GM12878 (cell line): ENCODE measurements around the gene SKIC8. TPM values are rescaled to one million over a fixed set of nuclear protein-coding genes. Genes with fewer than 3 reads are reported as not detected.

Experiments
- ATAC-seq: fragments of 200-7000 bp; cut with Tn5 transposase; 3 replicates; pipeline ENCODE4 v1.9.1; 2020; ENCODE audit warnings: mild to moderate bottlenecking, moderate library complexity
- BruUV-seq: library from RNA; stranded (reverse); fragments of 400-500 nt; replicated peaks from 2 replicates; lab custom pipeline; 2021; lab: Mats Ljungman, UMichigan
- CTCF ChIA-PET: fragments of 300-600 bp; sonication (Branson Sonifier 250); formaldehyde crosslinking; extraction: SDS; loops from one replicate; lab custom pipeline; 2021; ENCODE audit warnings: inconsistent platforms; lab: Yijun Ruan, JAX
- POLR2A ChIA-PET: fragments of 350-600 bp; formaldehyde crosslinking; extraction: SDS; loops from one replicate; lab custom pipeline; 2021; ENCODE audit warnings: inconsistent platforms; lab: Charles Lee
- RAD21 ChIA-PET: fragments of 300-600 bp; sonication (Branson Sonifier 250); formaldehyde crosslinking; loops from one replicate; lab custom pipeline; 2023; ENCODE audit warnings: antibody characterized with exemption; ENCODE audit not compliant: unreplicated experiment; lab: Charles Lee
- SMC1A ChIA-PET: fragments of 300-600 bp; sonication (Branson Sonifier 250); formaldehyde crosslinking; loops from one replicate; lab custom pipeline; 2023; ENCODE audit not compliant: unreplicated experiment, uncharacterized antibody; lab: Charles Lee
- DNase-seq: peaks from one replicate; pipeline ENCODE4 v3.0.0-alpha.2; 2011; ENCODE audit warnings: low read depth, low spot score
- FAIRE-seq: peaks from 3 replicates; lab custom pipeline; 2011; peaks lifted over from hg19 to GRCh38; lab: Jason Lieb, UNC
- H2AFZ ChIP-seq: 2 replicates; pipeline ENCODE4 v1.6.0; 2011; ENCODE audit warnings: low read depth, low read length, control low read depth; ENCODE audit not compliant: control insufficient read depth
- H3K27ac ChIP-seq: 2 replicates; pipeline ENCODE4 v1.5.1; 2011; ENCODE audit warnings: control low read depth; ENCODE audit not compliant: control insufficient read depth, insufficient read depth
- H3K27me3 ChIP-seq, 2 experiments: replicated peaks in 1 of 2; 2 replicates each; pipeline versions ENCODE4 v1.6.0 to v1.6.1; 2011; ENCODE audit warnings: low read length in 1 of 2; ENCODE audit not compliant: control insufficient read depth in 2 of 2, insufficient read depth in 2 of 2
- H3K36me3 ChIP-seq, 2 experiments: 2 replicates each; pipeline ENCODE4 v1.5.1; 2011; ENCODE audit warnings: low read length in 1 of 2; ENCODE audit not compliant: control insufficient read depth in 2 of 2, insufficient read depth in 2 of 2
- H3K4me1 ChIP-seq: 2 replicates; pipeline ENCODE4 v1.6.1; 2011; ENCODE audit warnings: mild to moderate bottlenecking, low read length, moderate library complexity, mixed read lengths; ENCODE audit not compliant: control insufficient read depth, insufficient read depth
- H3K4me2 ChIP-seq: 2 replicates; pipeline ENCODE4 v1.6.0; 2011; ENCODE audit warnings: control low read depth; ENCODE audit not compliant: control insufficient read depth, insufficient read depth
- H3K4me3 ChIP-seq: fragments of 200-600 bp; sonication (generic); 2 replicates; pipeline ENCODE4 v1.5.1; 2016
- H3K79me2 ChIP-seq: 2 replicates; pipeline ENCODE4 v1.6.0; 2011; ENCODE audit warnings: low read length; ENCODE audit not compliant: control insufficient read depth, insufficient read depth
- H3K9ac ChIP-seq: 2 replicates; pipeline ENCODE4 v1.8.0; 2011; ENCODE audit warnings: low read length, control low read depth, mixed read lengths; ENCODE audit not compliant: control insufficient read depth, insufficient read depth
- H3K9me3 ChIP-seq: replicated peaks from 3 replicates; pipeline ENCODE4 v1.5.1; 2011; ENCODE audit warnings: mild to moderate bottlenecking, low read length; ENCODE audit not compliant: control insufficient read depth, insufficient read depth
- H4K20me1 ChIP-seq: 2 replicates; pipeline ENCODE4 v1.6.0; 2011; ENCODE audit not compliant: control insufficient read depth, insufficient read depth
- BRCA1 ChIP-seq: IDR thresholded peaks from 2 replicates; pipeline ENCODE4 v1.6.1; 2011; ENCODE audit warnings: low read depth, low read length, improper control_type of control experiment
- CHD1 ChIP-seq: IDR thresholded peaks from 2 replicates; pipeline ENCODE4 v1.6.1; 2012; ENCODE audit warnings: low read depth, low read length, improper control_type of control experiment
- NRF1 ChIP-seq: conservative IDR thresholded peaks from 2 replicates; pipeline ENCODE4 v1.6.1; 2011; ENCODE audit warnings: mild to moderate bottlenecking, low read depth, low read length, improper control_type of control experiment
- RELA ChIP-seq: fragments of 450-650 bp; IDR thresholded peaks from 2 replicates; pipeline ENCODE4 v1.8.0; 2014; ENCODE audit warnings: borderline replicate concordance; ENCODE audit not compliant: partially characterized antibody
- TCF7 ChIP-seq: IDR thresholded peaks from 2 replicates; pipeline ENCODE4 v1.6.1; 2014; ENCODE audit warnings: antibody characterized with exemption, borderline replicate concordance
- WGBS: methylation state at CpG from one replicate; pipeline ENCODE4 v1.1.6; 2016; ENCODE audit warnings: low lambda C conversion rate; ENCODE audit not compliant: insufficient replicate concordance, insufficient coverage; ENCODE audit errors: missing lambda C conversion rate; 5-methylcytosine and 5-hydroxymethylcytosine counted together
- in situ Hi-C: fragments of 300-500 bp; cut with MboI; formaldehyde crosslinking; loops from 9 replicates; pipeline ENCODE4 v1.14.3; 2018; ENCODE audit warnings: mixed read lengths
- intact Hi-C: fragments of 100-400 bp; cut with micrococcal nuclease; formaldehyde crosslinking; loops from one replicate; pipeline ENCODE4 v1.14.2; 2022; ENCODE audit not compliant: unreplicated experiment
- polyA plus RNA-seq, 11 experiments: library from polyadenylated mRNA; depleted of rRNA in 4 of 11; unstranded in 6 of 11; stranded (reverse) in 5 of 11; fragments of >200 nt; fragmentation: Nextera tagmentation in 4 of 11; fragmentation: Illumina TruSeq in 1 of 11; extraction: Ambion mirVana in 4 of 11; extraction: Trizol in 1 of 11; gene quantifications; 1 replicate in 1 of 11; 2 replicates in 10 of 11; pipeline versions ENCODE4 v1.2.1 to v1.2.3, GENCODE V29; 2011 to 2016; ENCODE audit warnings: inconsistent platforms in 2 of 11, missing spikeins in 2 of 11, low read depth in 1 of 11
- total RNA-seq, 4 experiments: library from RNA; depleted of rRNA in 3 of 4; stranded (reverse); fragments of >200 nt in 3 of 4; fragmentation: Illumina TruSeq in 1 of 4; extraction: Trizol in 1 of 4; gene quantifications; 2 replicates each; pipeline versions ENCODE4 v1.2.1 to v1.2.3, GENCODE V29; 2013 to 2021
- TF ChIP-seq, protein P1 (sequence below): fragments of 450-650 bp; IDR thresholded peaks from 2 replicates; pipeline ENCODE4 v1.6.1; 2017; ENCODE audit warnings: mild to moderate bottlenecking, moderate library complexity

Gene SKIC8
- total and polyA plus RNA-seq, 10 of the 15 experiments (the other 5 are each of a cell fraction or from before 2014, with no cell fraction given), result 57.0 to 288 (median 128) TPM

DNA sequence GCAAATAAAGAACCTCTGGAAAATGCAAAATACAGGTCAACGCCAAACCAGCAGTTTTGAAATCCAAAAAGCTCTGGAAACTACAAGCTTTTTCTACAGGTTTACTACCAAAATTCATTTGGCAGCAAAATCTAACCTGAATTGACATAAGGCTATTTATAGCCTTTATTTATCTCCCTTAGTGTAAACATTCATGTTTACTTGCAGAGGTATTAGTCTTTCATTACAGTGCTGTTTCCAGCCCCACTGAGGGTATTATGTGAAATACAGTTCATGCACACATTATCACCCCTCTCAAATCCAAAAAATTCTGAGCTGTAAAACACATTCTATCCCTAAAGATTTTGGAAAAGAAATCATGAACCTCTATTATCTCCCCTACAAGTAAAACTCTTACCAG, 7.2 kb downstream of the SKIC8 start:
- H3K4me1 ChIP-seq, result no peaks in the 10 kb centered on the region
- in situ Hi-C loops, result no loop called here
- no peak for ATAC-seq
- no peak overlapping the region for H3K9ac ChIP-seq
- WGBS, result 97% methylated on average over 1 of the region's 1 CpG
- no peak overlapping the region for H2AFZ ChIP-seq
- no peaks in the 10 kb centered on the region for H3K9me3 ChIP-seq
- H3K4me3 ChIP-seq, result no peak overlapping the region
- FAIRE-seq, result no peak
- TF ChIP-seq NRF1 (no peak), BRCA1 (no peak), CHD1 (no peak), RELA (no peak), TCF7 (no peak)
- TF ChIP-seq, protein P1, sequence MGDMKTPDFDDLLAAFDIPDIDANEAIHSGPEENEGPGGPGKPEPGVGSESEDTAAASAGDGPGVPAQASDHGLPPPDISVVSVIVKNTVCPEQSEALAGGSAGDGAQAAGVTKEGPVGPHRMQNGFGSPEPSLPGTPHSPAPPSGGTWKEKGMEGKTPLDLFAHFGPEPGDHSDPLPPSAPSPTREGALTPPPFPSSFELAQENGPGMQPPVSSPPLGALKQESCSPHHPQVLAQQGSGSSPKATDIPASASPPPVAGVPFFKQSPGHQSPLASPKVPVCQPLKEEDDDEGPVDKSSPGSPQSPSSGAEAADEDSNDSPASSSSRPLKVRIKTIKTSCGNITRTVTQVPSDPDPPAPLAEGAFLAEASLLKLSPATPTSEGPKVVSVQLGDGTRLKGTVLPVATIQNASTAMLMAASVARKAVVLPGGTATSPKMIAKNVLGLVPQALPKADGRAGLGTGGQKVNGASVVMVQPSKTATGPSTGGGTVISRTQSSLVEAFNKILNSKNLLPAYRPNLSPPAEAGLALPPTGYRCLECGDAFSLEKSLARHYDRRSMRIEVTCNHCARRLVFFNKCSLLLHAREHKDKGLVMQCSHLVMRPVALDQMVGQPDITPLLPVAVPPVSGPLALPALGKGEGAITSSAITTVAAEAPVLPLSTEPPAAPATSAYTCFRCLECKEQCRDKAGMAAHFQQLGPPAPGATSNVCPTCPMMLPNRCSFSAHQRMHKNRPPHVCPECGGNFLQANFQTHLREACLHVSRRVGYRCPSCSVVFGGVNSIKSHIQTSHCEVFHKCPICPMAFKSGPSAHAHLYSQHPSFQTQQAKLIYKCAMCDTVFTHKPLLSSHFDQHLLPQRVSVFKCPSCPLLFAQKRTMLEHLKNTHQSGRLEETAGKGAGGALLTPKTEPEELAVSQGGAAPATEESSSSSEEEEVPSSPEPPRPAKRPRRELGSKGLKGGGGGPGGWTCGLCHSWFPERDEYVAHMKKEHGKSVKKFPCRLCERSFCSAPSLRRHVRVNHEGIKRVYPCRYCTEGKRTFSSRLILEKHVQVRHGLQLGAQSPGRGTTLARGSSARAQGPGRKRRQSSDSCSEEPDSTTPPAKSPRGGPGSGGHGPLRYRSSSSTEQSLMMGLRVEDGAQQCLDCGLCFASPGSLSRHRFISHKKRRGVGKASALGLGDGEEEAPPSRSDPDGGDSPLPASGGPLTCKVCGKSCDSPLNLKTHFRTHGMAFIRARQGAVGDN, result no peak
- no peaks in the 10 kb centered on the region for H4K20me1 ChIP-seq
- no TSS peak for BruUV-seq
- no peak overlapping the region for H3K4me2 ChIP-seq
- SMC1A ChIA-PET, result no interaction called here
- POLR2A ChIA-PET, result no interaction called here
- H3K27ac ChIP-seq, result no peak overlapping the region
- no peak for DNase-seq
- CTCF ChIA-PET, result no interaction called here
- no peaks in the 10 kb centered on the region for H3K27me3 ChIP-seq
- H3K36me3 ChIP-seq, result peaks cover 6 to 14% of the 10 kb centered on the region in 2 experiments
- intact Hi-C loops, result no loop called here
- RAD21 ChIA-PET, result no interaction called here
- peaks cover 6% of the 10 kb centered on the region for H3K79me2 ChIP-seq
